Measurements from ENCODE around the gene GABPA. TPM values are rescaled to one million over a fixed set of nuclear protein-coding genes. Genes with fewer than 3 reads are reported as not detected.
A peak's percentile ranks its signal among the peaks of the same experiment; 100 is the strongest.

Gene GABPA
- total and polyA plus RNA-seq, 2 donors from 2014 or later: 6.1 to 22.5 TPM

GRCh38 chr21:25752416-25752815, 17.6 kb downstream of the GABPA start:
- peaks cover 4 to 21% (median 15%) of the 10 kb centered on the region in 3 donors for H3K36me3 ChIP-seq (ENCODE audit: control insufficient read depth in 2 of 3, insufficient read depth in 3 of 3, low read length in 3 of 3)
- no peak for TF ChIP-seq CTCF (IDR thresholded peaks at IDR 0.05; ENCODE audit: borderline replicate concordance, extremely low read depth, insufficient read depth)
- H3K4me1 ChIP-seq (ENCODE audit: control insufficient read depth in 2 of 3, insufficient read depth in 2 of 3, low read depth in 1 of 3, low read length in 3 of 3): no peaks in the 10 kb centered on the region
- no peak overlapping the region for H3K27ac ChIP-seq (ENCODE audit: low read depth in 2 of 2, low read length in 2 of 2)
- no peak overlapping the region for H3K9ac ChIP-seq (ENCODE audit: low read length in 3 of 3)
- no peaks in the 10 kb centered on the region for H3K9me3 ChIP-seq (ENCODE audit: control insufficient read depth in 2 of 3, insufficient read depth in 1 of 3, low read length in 3 of 3)
- DNase-seq (no peak), FAIRE-seq (no peak)
- no peak overlapping the region for H3K4me3 ChIP-seq (ENCODE audit: low read length in 3 of 3)
- intact Hi-C loops (cut with DNase I): no loop called here
- no peaks in the 10 kb centered on the region for H3K27me3 ChIP-seq (ENCODE audit: control insufficient read depth, insufficient read depth, low read length)

GRCh38 chr21:25756190-25756932, 21.6 kb downstream of the GABPA start:
- FAIRE-seq: no peak
- H3K27ac ChIP-seq (ENCODE audit: low read depth in 2 of 2, low read length in 2 of 2): no peak overlapping the region

GRCh38 chr21:25757531-25757930, 22.8 kb downstream of the GABPA start:
- no peak for TF ChIP-seq CTCF (IDR thresholded peaks at IDR 0.05; ENCODE audit: borderline replicate concordance, extremely low read depth, insufficient read depth)
- FAIRE-seq (no peak), DNase-seq (peak in 1 of 5 donors; percentile 13)
- no peaks in the 10 kb centered on the region for H3K27me3 ChIP-seq (ENCODE audit: control insufficient read depth, insufficient read depth, low read length)
- H3K4me1 ChIP-seq (ENCODE audit: control insufficient read depth in 2 of 3, insufficient read depth in 2 of 3, low read depth in 1 of 3, low read length in 3 of 3): no peaks in the 10 kb centered on the region
- H3K27ac ChIP-seq (ENCODE audit: low read depth in 2 of 2, low read length in 2 of 2): no peak overlapping the region
- H3K9me3 ChIP-seq (ENCODE audit: control insufficient read depth in 2 of 3, insufficient read depth in 1 of 3, low read length in 3 of 3): no peaks in the 10 kb centered on the region
- H3K36me3 ChIP-seq (ENCODE audit: control insufficient read depth in 2 of 3, insufficient read depth in 3 of 3, low read length in 3 of 3): peaks cover 2 to 42% (median 18%) of the 10 kb centered on the region in 3 donors
- H3K4me3 ChIP-seq (ENCODE audit: low read length in 3 of 3): no peak overlapping the region
- intact Hi-C loops (cut with DNase I): no loop called here
- no peak overlapping the region for H3K9ac ChIP-seq (ENCODE audit: low read length in 3 of 3)

More at GRCh38 chr21:25756190-25756932, 21.6 kb downstream of the GABPA start:
- Histone ChIP-seq H3K9me3 (ENCODE audit: control insufficient read depth in 2 of 3, insufficient read depth in 1 of 3, low read length in 3 of 3) (no peaks in the 10 kb centered on the region), H3K4me3 (ENCODE audit: low read length in 3 of 3) (no peak overlapping the region), H3K27me3 (ENCODE audit: control insufficient read depth, insufficient read depth, low read length) (no peaks in the 10 kb centered on the region), H3K4me1 (ENCODE audit: control insufficient read depth in 2 of 3, insufficient read depth in 2 of 3, low read depth in 1 of 3, low read length in 3 of 3) (no peaks in the 10 kb centered on the region), H3K36me3 (ENCODE audit: control insufficient read depth in 2 of 3, insufficient read depth in 3 of 3, low read length in 3 of 3) (peaks cover 2 to 46% (median 17%) of the 10 kb centered on the region in 3 donors), H3K9ac (ENCODE audit: low read length in 3 of 3) (no peak overlapping the region)
- DNase-seq: no peak
- TF ChIP-seq CTCF (IDR thresholded peaks at IDR 0.05; ENCODE audit: borderline replicate concordance, extremely low read depth, insufficient read depth): no peak
- intact Hi-C loops (cut with DNase I): no loop called here

All from kidney (tissue), 14 donors.